GM06990 (cell line): Measurements from ENCODE around the gene LTBP2.

Source experiments
- DNase-seq: peaks from one replicate; pipeline ENCODE4 v3.0.0-alpha.2; 2011; ENCODE audit not compliant: insufficient read length; ENCODE audit errors: extremely low read depth
- H3K27me3 ChIP-seq: replicated peaks from 2 replicates; pipeline ENCODE4 v1.6.0; 2011; ENCODE audit warnings: low read length; ENCODE audit not compliant: control insufficient read depth, insufficient read depth
- H3K36me3 ChIP-seq: 2 replicates; pipeline ENCODE4 v1.5.1; 2011; ENCODE audit warnings: low read length; ENCODE audit not compliant: control insufficient read depth, insufficient read depth
- H3K4me3 ChIP-seq: replicated peaks from 2 replicates; pipeline ENCODE4 v1.5.1; 2011; ENCODE audit warnings: low read depth, mild to moderate bottlenecking, control low read depth, low read length
- TF ChIP-seq, protein P1 (sequence below): IDR thresholded peaks from 2 replicates; pipeline ENCODE4 v1.5.1; 2011; ENCODE audit warnings: low read length, control low read depth, mild to moderate bottlenecking, inconsistent platforms; ENCODE audit not compliant: insufficient read depth, poor library complexity, severe bottlenecking

LTBP2 gene

GRCh38 chr14:74649673-74650072 lies 37.6 kb upstream of the LTBP2 start:
- TF ChIP-seq, protein P1, sequence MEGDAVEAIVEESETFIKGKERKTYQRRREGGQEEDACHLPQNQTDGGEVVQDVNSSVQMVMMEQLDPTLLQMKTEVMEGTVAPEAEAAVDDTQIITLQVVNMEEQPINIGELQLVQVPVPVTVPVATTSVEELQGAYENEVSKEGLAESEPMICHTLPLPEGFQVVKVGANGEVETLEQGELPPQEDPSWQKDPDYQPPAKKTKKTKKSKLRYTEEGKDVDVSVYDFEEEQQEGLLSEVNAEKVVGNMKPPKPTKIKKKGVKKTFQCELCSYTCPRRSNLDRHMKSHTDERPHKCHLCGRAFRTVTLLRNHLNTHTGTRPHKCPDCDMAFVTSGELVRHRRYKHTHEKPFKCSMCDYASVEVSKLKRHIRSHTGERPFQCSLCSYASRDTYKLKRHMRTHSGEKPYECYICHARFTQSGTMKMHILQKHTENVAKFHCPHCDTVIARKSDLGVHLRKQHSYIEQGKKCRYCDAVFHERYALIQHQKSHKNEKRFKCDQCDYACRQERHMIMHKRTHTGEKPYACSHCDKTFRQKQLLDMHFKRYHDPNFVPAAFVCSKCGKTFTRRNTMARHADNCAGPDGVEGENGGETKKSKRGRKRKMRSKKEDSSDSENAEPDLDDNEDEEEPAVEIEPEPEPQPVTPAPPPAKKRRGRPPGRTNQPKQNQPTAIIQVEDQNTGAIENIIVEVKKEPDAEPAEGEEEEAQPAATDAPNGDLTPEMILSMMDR: no peak
- no peaks in the 10 kb centered on the region; the same call in 1 of the 2 replicates for H3K36me3 ChIP-seq
- no peak overlapping the region for H3K4me3 ChIP-seq
- H3K27me3 ChIP-seq: no peaks in the 10 kb centered on the region
- no peak for DNase-seq

- TF ChIP-seq, protein P1: no peak
- no peaks in the 10 kb centered on the region; the same call in 1 of the 2 replicates for H3K36me3 ChIP-seq
- H3K4me3 ChIP-seq: no peak overlapping the region
- H3K27me3 ChIP-seq: no peaks in the 10 kb centered on the region
- DNase-seq: no peak
Measured at GRCh38 chr14:74649167-74649566, 37.1 kb upstream of the LTBP2 start.

GRCh38 chr14:74648601-74649000 lies 36.6 kb upstream of the LTBP2 start:
- Histone ChIP-seq H3K36me3 (no peaks in the 10 kb centered on the region), H3K27me3 (no peaks in the 10 kb centered on the region), H3K4me3 (no peak overlapping the region)
- DNase-seq: no peak
- TF ChIP-seq, protein P1: no peak

- TF ChIP-seq, protein P1: no peak
- Histone ChIP-seq H3K27me3 (no peaks in the 10 kb centered on the region), H3K4me3 (no peak overlapping the region), H3K36me3 (no peaks in the 10 kb centered on the region)
- DNase-seq: no peak
Measured at GRCh38 chr14:74647678-74648461, 35.8 kb upstream of the LTBP2 start.

DNA sequence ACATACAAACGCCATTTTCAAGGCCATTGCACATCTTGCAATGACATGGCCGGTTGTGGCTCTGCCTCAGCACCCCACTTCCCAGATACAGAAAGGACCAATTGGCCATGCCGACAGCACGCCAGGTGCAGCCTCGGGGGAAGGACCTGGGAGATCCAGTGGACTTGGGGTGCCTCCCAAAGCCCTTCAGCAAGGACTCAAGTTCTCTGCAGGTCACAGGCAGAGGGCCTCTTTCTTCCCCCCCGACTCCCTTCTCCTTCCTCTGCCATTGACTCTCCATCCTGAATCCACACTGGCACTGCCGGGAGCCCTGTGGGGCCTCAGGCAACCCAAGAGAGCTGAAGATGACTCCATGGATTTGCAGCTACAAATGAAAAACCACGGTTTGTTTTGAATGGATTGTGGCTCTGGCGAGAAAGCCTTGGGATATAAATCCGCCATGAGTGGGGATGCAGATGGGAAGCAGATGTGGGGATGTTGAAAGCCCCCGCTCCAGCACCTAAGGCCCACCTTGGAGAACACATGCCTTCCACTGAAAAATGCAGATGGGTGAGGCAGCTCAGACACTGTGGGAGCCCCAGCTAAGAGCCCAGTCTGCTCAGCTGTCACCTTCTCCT lies 35.1 kb upstream of the LTBP2 start:
- no peak for DNase-seq
- TF ChIP-seq, protein P1: no peak
- Histone ChIP-seq H3K36me3 (no peaks in the 10 kb centered on the region), H3K27me3 (no peaks in the 10 kb centered on the region), H3K4me3 (no peak overlapping the region)
